PC-9 (cell line): Measurements from ENCODE around the gene CCR7. TPM values are rescaled to one million over a fixed set of nuclear protein-coding genes. Genes with fewer than 3 reads are reported as not detected.

Source experiments
- BruUV-seq: library from RNA; stranded (reverse); fragments of 400-500 nt; replicated peaks from 2 replicates; lab custom pipeline; 2021; lab: Mats Ljungman, UMichigan
- CTCF ChIA-PET: fragments of 300-600 bp; sonication (Branson Sonifier 250); formaldehyde crosslinking; loops from one replicate; lab custom pipeline; 2022; ENCODE audit warnings: antibody characterized with exemption; lab: Charles Lee
- POLR2A ChIA-PET: fragments of 300-600 bp; sonication (Branson Sonifier 250); formaldehyde crosslinking; loops from one replicate; lab custom pipeline; 2022; ENCODE audit warnings: antibody characterized with exemption; ENCODE audit not compliant: unreplicated experiment; lab: Charles Lee
- DNase-seq, 2 experiments: peaks; one replicate each; pipeline versions ENCODE4 v3.0.0 to v3.0.0-alpha.2; 2015 to 2022; ENCODE audit warnings: mixed read lengths in 1 of 2
- H2AFZ ChIP-seq: fragments of 200-600 bp; sonication (generic); 2 replicates; pipeline ENCODE4 v1.8.1; 2017; ENCODE audit warnings: antibody characterized with exemption
- H3F3A ChIP-seq: fragments of 200-600 bp; sonication (generic); 2 replicates; pipeline ENCODE4 v1.8.1; 2017; ENCODE audit warnings: antibody characterized with exemption, mild to moderate bottlenecking, low read depth; ENCODE audit not compliant: insufficient read depth
- H3K27ac ChIP-seq: fragments of 200-600 bp; sonication (generic); 2 replicates; pipeline ENCODE4 v1.6.1; 2016; ENCODE audit warnings: mixed run types
- H3K27me3 ChIP-seq: fragments of 200-600 bp; sonication (generic); 2 replicates; pipeline ENCODE4 v1.6.1; 2016; ENCODE audit warnings: low read depth, mixed run types; ENCODE audit not compliant: insufficient read depth
- H3K36me3 ChIP-seq: fragments of 200-600 bp; sonication (generic); 2 replicates; pipeline ENCODE4 v1.6.1; 2016; ENCODE audit warnings: low read depth, mixed run types
- H3K4me1 ChIP-seq: fragments of 200-600 bp; sonication (generic); replicated peaks from 2 replicates; pipeline ENCODE4 v1.6.1; 2016; ENCODE audit warnings: mixed run types; ENCODE audit not compliant: insufficient read depth
- H3K4me2 ChIP-seq: fragments of 200-600 bp; sonication (generic); 2 replicates; pipeline ENCODE4 v1.6.1; 2017; ENCODE audit warnings: mixed run types
- H3K4me3 ChIP-seq: fragments of 200-600 bp; sonication (generic); 2 replicates; pipeline ENCODE4 v1.6.1; 2016; ENCODE audit warnings: mixed run types
- H3K79me2 ChIP-seq: fragments of 200-600 bp; sonication (generic); 2 replicates; pipeline ENCODE4 v1.6.1; 2017; ENCODE audit warnings: low read depth, mixed run types
- H3K9me2 ChIP-seq: fragments of 200-600 bp; sonication (generic); 2 replicates; pipeline ENCODE4 v1.8.1; 2017; ENCODE audit warnings: mild to moderate bottlenecking; ENCODE audit not compliant: insufficient read depth
- H3K9me3 ChIP-seq: fragments of 200-600 bp; sonication (generic); 2 replicates; pipeline ENCODE4 v1.8.1; 2016; ENCODE audit warnings: low read depth; ENCODE audit not compliant: insufficient read depth
- H4K20me1 ChIP-seq: fragments of 200-600 bp; sonication (generic); 2 replicates; pipeline ENCODE4 v1.8.1; 2017; ENCODE audit not compliant: insufficient read depth
- EZH2 ChIP-seq: fragments of 200-600 bp; sonication (generic); IDR thresholded peaks from 2 replicates; pipeline ENCODE4 v1.8.0; 2017; ENCODE audit warnings: antibody characterized with exemption, low read depth
- intact Hi-C: fragments of 100-400 bp; cut with micrococcal nuclease; formaldehyde crosslinking; loops from one replicate; pipeline ENCODE4 v1.10.0; 2022; ENCODE audit not compliant: unreplicated experiment
- total RNA-seq: library from RNA; stranded (reverse); gene quantifications from 2 replicates; pipeline ENCODE4 v1.2.3, GENCODE V29; 2021
- TF ChIP-seq, protein P1 (sequence below): fragments of 200-600 bp; sonication (generic); conservative IDR thresholded peaks from 2 replicates; pipeline ENCODE4 v1.6.1; 2017; ENCODE audit warnings: mixed run types, antibody characterized with exemption, mild to moderate bottlenecking, moderate library complexity

Gene CCR7
- total RNA-seq, 1 experiment from 2014 or later = not detected

- intact Hi-C loops = no loop called here
- Histone ChIP-seq H3K27me3 (no peaks in the 10 kb centered on the region), H3K36me3 (no peaks in the 10 kb centered on the region), H2AFZ (no peak overlapping the region), H3K4me3 (no peak overlapping the region), H3K9me2 (no peaks in the 10 kb centered on the region), H4K20me1 (no peaks in the 10 kb centered on the region), H3K4me2 (peak overlapping the region; percentile 46), H3K4me1 (peaks cover 51% of the 10 kb centered on the region), H3K9me3 (no peaks in the 10 kb centered on the region), H3F3A (peaks cover 39% of the 10 kb centered on the region), H3K79me2 (no peaks in the 10 kb centered on the region), H3K27ac (peak overlapping the region; percentile 40)
- CTCF ChIA-PET = interaction anchor here (0.5 to 1.1 kb wide), 2 partner anchors 8 to 194 kb away, joined by 3 to 12 read pairs; no protein-coding TSS in a partner anchor
- BruUV-seq = no TSS peak
- no peak for TF ChIP-seq EZH2
- TF ChIP-seq, protein P1, sequence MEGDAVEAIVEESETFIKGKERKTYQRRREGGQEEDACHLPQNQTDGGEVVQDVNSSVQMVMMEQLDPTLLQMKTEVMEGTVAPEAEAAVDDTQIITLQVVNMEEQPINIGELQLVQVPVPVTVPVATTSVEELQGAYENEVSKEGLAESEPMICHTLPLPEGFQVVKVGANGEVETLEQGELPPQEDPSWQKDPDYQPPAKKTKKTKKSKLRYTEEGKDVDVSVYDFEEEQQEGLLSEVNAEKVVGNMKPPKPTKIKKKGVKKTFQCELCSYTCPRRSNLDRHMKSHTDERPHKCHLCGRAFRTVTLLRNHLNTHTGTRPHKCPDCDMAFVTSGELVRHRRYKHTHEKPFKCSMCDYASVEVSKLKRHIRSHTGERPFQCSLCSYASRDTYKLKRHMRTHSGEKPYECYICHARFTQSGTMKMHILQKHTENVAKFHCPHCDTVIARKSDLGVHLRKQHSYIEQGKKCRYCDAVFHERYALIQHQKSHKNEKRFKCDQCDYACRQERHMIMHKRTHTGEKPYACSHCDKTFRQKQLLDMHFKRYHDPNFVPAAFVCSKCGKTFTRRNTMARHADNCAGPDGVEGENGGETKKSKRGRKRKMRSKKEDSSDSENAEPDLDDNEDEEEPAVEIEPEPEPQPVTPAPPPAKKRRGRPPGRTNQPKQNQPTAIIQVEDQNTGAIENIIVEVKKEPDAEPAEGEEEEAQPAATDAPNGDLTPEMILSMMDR = no peak
- POLR2A ChIA-PET = no interaction called here
- no peak for DNase-seq
Observed at GRCh38 chr17:40551879-40552768, 13.1 kb downstream of the CCR7 start.

DNA sequence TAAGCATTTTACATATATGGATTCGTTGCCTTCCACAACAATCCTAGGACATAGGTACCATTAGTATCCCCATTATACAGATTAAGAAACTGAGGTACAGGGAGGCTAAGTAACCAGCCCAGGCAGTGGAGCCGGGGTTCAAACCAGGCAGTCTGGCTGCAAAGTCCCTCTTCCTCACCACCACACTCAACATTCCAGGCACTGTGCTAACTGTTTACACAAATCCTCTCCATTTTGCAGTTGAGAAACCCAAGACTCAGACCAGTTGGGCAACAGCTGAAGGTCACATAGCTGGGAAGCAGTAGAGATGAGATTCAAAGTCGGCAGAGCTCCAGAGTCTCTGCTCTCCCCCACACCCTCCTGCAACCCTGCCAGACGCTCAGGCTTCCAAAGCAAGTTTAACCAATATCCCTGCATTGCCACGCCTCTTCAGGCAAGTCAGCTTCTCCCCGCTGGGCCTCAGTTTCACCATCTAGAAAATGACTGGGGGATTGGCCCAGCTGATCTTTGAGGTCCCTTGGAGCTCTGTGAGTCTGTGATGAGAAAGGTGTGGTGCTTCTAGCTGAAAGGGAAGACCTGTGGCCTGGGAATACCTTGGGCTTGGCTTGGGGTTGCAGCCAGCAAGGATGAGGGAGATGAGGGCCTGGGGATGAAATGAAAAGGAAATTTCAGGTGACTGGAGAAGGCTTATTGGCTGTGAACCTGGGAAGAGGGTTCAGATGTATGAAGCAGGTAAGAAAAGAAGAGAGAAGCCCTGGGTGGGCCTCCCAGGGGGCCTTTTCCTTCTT is 14.0 kb downstream of the CCR7 start:
- Histone ChIP-seq H3K27ac (peak overlapping the region; percentile 40), H3K9me2 (no peaks in the 10 kb centered on the region), H3K36me3 (no peaks in the 10 kb centered on the region), H3F3A (peaks cover 39% of the 10 kb centered on the region), H3K4me2 (peak overlapping the region; percentile 46), H3K4me3 (no peak overlapping the region), H3K79me2 (no peaks in the 10 kb centered on the region), H4K20me1 (no peaks in the 10 kb centered on the region), H2AFZ (no peak overlapping the region), H3K27me3 (no peaks in the 10 kb centered on the region), H3K9me3 (no peaks in the 10 kb centered on the region), H3K4me1 (peaks cover 51% of the 10 kb centered on the region)
- BruUV-seq = no TSS peak
- intact Hi-C loops = no loop called here
- TF ChIP-seq, protein P1 = no peak
- peak in 1 of 2 experiments; percentile 92 for DNase-seq
- ChIA-PET POLR2A (no interaction called here), CTCF (interaction anchor here (0.5 to 1.1 kb wide), 2 partner anchors 9 to 193 kb away, joined by 3 to 12 read pairs; no protein-coding TSS in a partner anchor)

GRCh38 chr17:40550608-40551007 is 14.7 kb downstream of the CCR7 start:
- no peaks in the 10 kb centered on the region for H3K9me2 ChIP-seq
- H3F3A ChIP-seq = peaks cover 39% of the 10 kb centered on the region
- BruUV-seq = no TSS peak
- TF ChIP-seq EZH2 = no peak
- TF ChIP-seq, protein P1 = no peak
- H3K4me2 ChIP-seq = peak overlapping the region; percentile 46
- CTCF ChIA-PET = interaction anchor here (1.1 kb wide), 1 partner anchor 9 kb away, joined by 3 read pairs; no protein-coding TSS in a partner anchor
- intact Hi-C loops = no loop called here
- peak overlapping the region; percentile 40 for H3K27ac ChIP-seq
- H2AFZ ChIP-seq = no peak overlapping the region
- H3K36me3 ChIP-seq = no peaks in the 10 kb centered on the region
- H3K27me3 ChIP-seq = no peaks in the 10 kb centered on the region
- H3K4me1 ChIP-seq = peaks cover 51% of the 10 kb centered on the region
- no peaks in the 10 kb centered on the region for H3K79me2 ChIP-seq
- peak in 1 of 2 experiments; percentile 43 for DNase-seq
- no peaks in the 10 kb centered on the region for H4K20me1 ChIP-seq
- POLR2A ChIA-PET = no interaction called here
- H3K9me3 ChIP-seq = no peaks in the 10 kb centered on the region
- H3K4me3 ChIP-seq = no peak overlapping the region
